Sigmoid colon (tissue), 7 donors: ENCODE data around the gene VDR. TPM values are rescaled to one million over a fixed set of nuclear protein-coding genes. Genes with fewer than 3 reads are reported as not detected.
"Not testable (repeated sequence)": the region's sequence is repeated elsewhere in the genome, so short reads cannot be mapped to it uniquely, and the experiment has no call there.

Experiments used
- DNase-seq: peaks from one replicate; pipeline ENCODE4 v3.0.0-alpha.2; 2019
- H3K27ac ChIP-seq, 4 donors: fragments of 200-600 bp; sonication (generic); one replicate each; pipeline ENCODE4 v1.5.1; 2016 to 2019; ENCODE audit warnings: mild to moderate bottlenecking in 1 of 4
- H3K27me3 ChIP-seq, 3 donors: fragments of 200-600 bp; sonication (generic); one replicate each; pipeline ENCODE4 v1.5.1; 2019; ENCODE audit warnings: mild to moderate bottlenecking in 1 of 3
- H3K36me3 ChIP-seq, 4 donors: fragments of 200-600 bp; sonication (generic); one replicate each; pipeline ENCODE4 v1.5.1; 2016 to 2019
- H3K4me1 ChIP-seq, 4 donors: fragments of 200-600 bp; sonication (generic); one replicate each; pipeline ENCODE4 v1.5.1; 2017 to 2019
- H3K4me3 ChIP-seq, 4 donors: fragments of 200-600 bp; sonication (generic); one replicate each; pipeline ENCODE4 v1.5.1; 2017 to 2019; ENCODE audit warnings: mild to moderate bottlenecking in 2 of 4, moderate library complexity in 1 of 4
- H3K9me3 ChIP-seq, 4 donors: fragments of 200-600 bp in 3 of 4; sonication (generic) in 3 of 4; one replicate each; pipeline versions ENCODE4 v1.5.1 to v1.6.1; 2013 to 2019
- CTCF ChIP-seq, 4 experiments: fragments of 450-650 bp in 3 of 4; fragments of 200-600 bp in 1 of 4; IDR thresholded peaks; one replicate each; pipeline ENCODE4 v1.5.1; 2016 to 2019; ENCODE audit warnings: antibody characterized with exemption in 4 of 4, mild to moderate bottlenecking in 3 of 4, moderate library complexity in 2 of 4
- EP300 ChIP-seq, 4 donors: sonication (generic); formaldehyde crosslinking; IDR thresholded peaks; one replicate each; pipeline ENCODE4 v1.6.1; 2017; ENCODE audit warnings: antibody characterized with exemption in 4 of 4
- POLR2A ChIP-seq, 2 donors: fragments of 450-650 bp; IDR thresholded peaks; one replicate each; pipeline ENCODE4 v1.6.1; 2016; ENCODE audit warnings: antibody characterized with exemption in 2 of 2, mild to moderate bottlenecking in 2 of 2, moderate library complexity in 2 of 2
- POLR2AphosphoS5 ChIP-seq, 4 donors: sonication (generic); formaldehyde crosslinking; IDR thresholded peaks; one replicate each; pipeline ENCODE4 v1.6.1; 2017; ENCODE audit warnings: antibody characterized with exemption in 4 of 4
- WGBS, 2 donors: extraction: QIAGEN DNeasy Blood & Tissue Kit; methylation state at CpG; one replicate each; pipeline ENCODE4 v1.1.7; 2013; 5-methylcytosine and 5-hydroxymethylcytosine counted together
- intact Hi-C: fragments of 100-400 bp; cut with DNase I; formaldehyde crosslinking; loops from one replicate; pipeline ENCODE4 v1.15.1; 2023
- polyA plus RNA-seq, 3 donors: library from polyadenylated mRNA; stranded (reverse); fragments of 200-250 nt; gene quantifications; one replicate each; pipeline ENCODE4 v1.2.3, GENCODE V29; 2013
- total RNA-seq, 4 donors: library from RNA; depleted of rRNA; stranded (reverse); fragments of >200 nt; gene quantifications; one replicate each; pipeline ENCODE4 v1.1.0, GENCODE V29; 2016
- donor health status: healthy with polysubstance abuse.
- donor health status: Bipolar disorder and iron deficiency.
- donor health status: healthy.

The VDR gene
- total and polyA plus RNA-seq, 7 donors, result 0.71 to 69.1 (median 2.5) TPM

- TF ChIP-seq POLR2AphosphoS5 (IDR thresholded peaks at IDR 0.05) (peak; percentile 55 to 77 (median 60)), EP300 (IDR thresholded peaks at IDR 0.05) (peak in 2 of 4 donors; percentile 16 to 53), CTCF (IDR thresholded peaks at IDR 0.05) (no peak), POLR2A (IDR thresholded peaks at IDR 0.05) (no peak)
- H3K9me3 ChIP-seq, result no peaks in the 10 kb centered on the region
- H3K4me1 ChIP-seq, result peaks cover 0 to 100% (median 98%) of the 10 kb centered on the region in 4 donors
- H3K27me3 ChIP-seq, result no peaks in the 10 kb centered on the region
- peak overlapping the region; percentile 98 to 99 (median 99) for H3K27ac ChIP-seq
- intact Hi-C loops, result loop anchor here (10.0 kb wide), 1 partner anchor 1427 kb away; no protein-coding TSS in a partner anchor
- H3K36me3 ChIP-seq, result no peaks in the 10 kb centered on the region
- 59 to 81% methylated on average over 14 of the region's 14 CpGs for WGBS, 2 donors
- H3K4me3 ChIP-seq, result peak overlapping the region in 2 of 4 donors; percentile 46 to 48
- DNase-seq, result peak; percentile 91
Observed at GRCh38 chr12:47811581-47812484, 93.0 kb downstream of the VDR start.

DNA sequence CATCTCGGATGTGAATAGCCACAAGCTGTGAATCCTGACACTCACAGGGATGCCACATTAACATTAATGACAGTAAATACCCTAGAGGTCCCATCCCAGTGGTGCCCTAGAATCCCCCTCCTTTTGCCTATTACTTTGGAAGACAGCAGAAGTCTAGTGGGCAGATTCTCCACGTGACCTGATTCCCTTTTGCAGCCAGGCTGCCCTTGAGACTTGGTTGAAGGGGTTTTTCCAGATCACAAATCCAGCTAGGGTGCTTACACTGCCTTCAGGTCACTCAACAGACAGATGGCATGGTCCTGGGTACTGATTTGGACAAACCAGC, 93.8 kb downstream of the VDR start:
- peaks cover 0 to 100% (median 98%) of the 10 kb centered on the region in 4 donors for H3K4me1 ChIP-seq

DNA sequence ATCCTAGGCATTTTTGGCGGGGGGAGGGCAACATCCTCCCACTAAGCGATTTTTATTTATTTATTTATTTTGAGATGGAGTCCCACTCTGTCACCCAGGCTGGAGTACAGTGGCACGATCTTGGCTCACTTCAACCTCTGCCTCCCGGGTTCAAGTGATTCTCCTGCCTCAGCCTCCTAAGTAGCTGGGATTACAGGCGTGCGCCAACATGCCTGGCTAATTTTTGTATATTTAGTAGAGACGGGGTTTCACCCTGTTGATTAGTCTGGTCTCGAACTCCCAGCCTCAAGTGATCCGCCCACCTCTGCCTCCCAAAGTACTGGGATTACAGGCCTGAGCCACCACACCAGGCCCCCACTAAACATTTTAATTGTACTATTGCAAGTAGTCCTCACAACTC, 95.3 kb downstream of the VDR start:
- Histone ChIP-seq H3K27ac (peak overlapping the region; percentile 98 to 99 (median 99)), H3K4me1 (peaks cover 0 to 100% (median 98%) of the 10 kb centered on the region in 4 donors)
- H3K36me3 ChIP-seq, intact Hi-C loops, H3K4me3 ChIP-seq, H3K9me3 ChIP-seq, H3K27me3 ChIP-seq, DNase-seq: not testable (repeated sequence)
- 86 to 92% methylated on average over 9 of the region's 9 CpGs for WGBS, 2 donors

More for the DNA sequence above, 93.8 kb downstream of the VDR start:
- intact Hi-C loops, result loop anchor here (10.0 kb wide), 1 partner anchor 1426 kb away; no protein-coding TSS in a partner anchor
- TF ChIP-seq POLR2A (IDR thresholded peaks at IDR 0.05) (no peak), EP300 (IDR thresholded peaks at IDR 0.05) (no peak), CTCF (IDR thresholded peaks at IDR 0.05) (no peak), POLR2AphosphoS5 (IDR thresholded peaks at IDR 0.05) (no peak)
- Histone ChIP-seq H3K27ac (peak overlapping the region; percentile 98 to 99 (median 99)), H3K9me3 (no peaks in the 10 kb centered on the region), H3K36me3 (no peaks in the 10 kb centered on the region), H3K27me3 (no peaks in the 10 kb centered on the region), H3K4me3 (no peak overlapping the region)
- 62 to 86% methylated on average over 2 of the region's 2 CpGs for WGBS, 2 donors
- no peak for DNase-seq

DNA sequence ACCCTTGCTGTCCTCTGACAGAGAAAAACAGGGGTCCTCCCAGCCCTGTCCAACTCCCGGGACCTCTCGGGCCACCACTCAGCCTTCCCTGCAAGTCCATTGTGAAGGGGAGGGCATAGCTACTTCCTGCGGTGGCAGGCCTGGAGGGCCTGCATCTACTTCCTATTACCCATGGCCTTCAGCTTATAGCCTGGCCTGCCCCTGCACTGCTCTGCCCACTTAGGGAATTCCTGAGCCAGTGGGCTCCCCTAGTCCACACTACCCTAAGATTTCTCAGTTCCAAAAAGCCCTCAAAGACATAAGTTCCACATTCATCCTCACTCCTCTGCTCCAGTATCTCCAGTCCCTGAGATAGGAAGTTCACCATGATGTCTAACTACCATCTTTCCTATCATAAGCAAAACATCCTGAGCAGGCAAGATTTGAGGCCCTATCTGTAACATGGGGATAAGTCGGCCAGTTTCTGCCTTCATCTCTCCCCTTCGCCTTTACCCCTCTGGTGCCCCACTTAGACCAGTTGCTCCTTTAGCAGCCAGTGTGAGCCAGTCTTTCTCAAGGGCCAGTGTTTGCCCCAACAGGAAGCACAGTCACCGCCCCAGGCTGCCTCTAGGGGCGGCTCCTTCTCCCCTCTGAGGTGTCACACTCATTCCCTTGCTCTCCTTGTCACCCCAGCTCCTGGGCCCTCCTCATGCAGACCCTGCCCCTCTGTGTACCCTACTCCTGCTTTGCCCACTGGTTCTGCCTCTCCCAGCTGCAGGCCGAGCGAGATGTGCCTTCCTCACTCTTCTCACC, 96.0 kb downstream of the VDR start:
- H3K27ac ChIP-seq, result peak overlapping the region; percentile 98 to 99 (median 99)
- H3K4me3 ChIP-seq, result no peak overlapping the region
- WGBS, 2 donors, result 53 to 82% methylated on average over 9 of the region's 9 CpGs
- no peak for DNase-seq
- H3K9me3 ChIP-seq, result no peaks in the 10 kb centered on the region
- TF ChIP-seq POLR2AphosphoS5 (IDR thresholded peaks at IDR 0.05) (no peak), CTCF (IDR thresholded peaks at IDR 0.05) (peak in 1 of 4 experiments; percentile 8)
- H3K36me3 ChIP-seq, result no peaks in the 10 kb centered on the region
- H3K27me3 ChIP-seq, result no peaks in the 10 kb centered on the region
- peaks cover 0 to 100% (median 98%) of the 10 kb centered on the region in 4 donors for H3K4me1 ChIP-seq
- intact Hi-C loops, result no loop called here

DNA sequence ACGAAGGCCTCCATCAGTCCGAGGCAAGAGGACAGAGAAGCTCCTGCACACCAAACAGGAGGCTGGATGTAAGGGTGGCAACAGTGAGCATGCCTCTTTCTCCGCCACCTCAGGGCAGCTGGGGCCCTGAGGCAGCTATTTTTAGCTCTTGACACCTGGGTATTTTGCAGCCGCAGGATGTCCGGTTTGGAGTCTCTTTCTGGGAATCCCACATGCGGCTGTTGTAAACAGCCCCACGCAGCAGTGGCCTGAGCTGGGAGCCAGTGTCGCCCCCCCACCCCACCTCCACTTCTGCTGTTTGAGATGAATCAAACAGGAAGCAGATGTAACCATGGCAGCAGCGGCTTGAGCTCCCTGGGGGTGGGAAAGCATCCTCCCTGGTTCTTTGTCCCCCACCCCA, 96.7 kb downstream of the VDR start:
- intact Hi-C loops, result no loop called here
- Histone ChIP-seq H3K36me3 (no peaks in the 10 kb centered on the region), H3K4me1 (peaks cover 0 to 100% (median 98%) of the 10 kb centered on the region in 4 donors), H3K4me3 (no peak overlapping the region), H3K9me3 (no peaks in the 10 kb centered on the region), H3K27me3 (no peaks in the 10 kb centered on the region), H3K27ac (peak overlapping the region; percentile 98 to 99 (median 99))
- TF ChIP-seq EP300 (IDR thresholded peaks at IDR 0.05), result peak in 1 of 4 donors; percentile 51
- TF ChIP-seq CTCF (IDR thresholded peaks at IDR 0.05), result no peak
- TF ChIP-seq POLR2A (IDR thresholded peaks at IDR 0.05), result no peak
- peak in 2 of 4 donors; percentile 44 to 69 for TF ChIP-seq POLR2AphosphoS5 (IDR thresholded peaks at IDR 0.05)
- peak; percentile 83 for DNase-seq
- 32 to 71% methylated on average over 9 of the region's 9 CpGs for WGBS, 2 donors
